GM12878 (cell line): Measurements from ENCODE around the gene ZSCAN25. TPM values are rescaled to one million over a fixed set of nuclear protein-coding genes. Genes with fewer than 3 reads are reported as not detected.

ENCODE experiments used
- ATAC-seq: fragments of 200-7000 bp; cut with Tn5 transposase; 3 replicates; pipeline ENCODE4 v1.9.1; 2020; ENCODE audit warnings: mild to moderate bottlenecking, moderate library complexity
- BruUV-seq: library from RNA; stranded (reverse); fragments of 400-500 nt; replicated peaks from 2 replicates; lab custom pipeline; 2021; lab: Mats Ljungman, UMichigan
- CTCF ChIA-PET: fragments of 300-600 bp; sonication (Branson Sonifier 250); formaldehyde crosslinking; extraction: SDS; loops from one replicate; lab custom pipeline; 2021; ENCODE audit warnings: inconsistent platforms; lab: Yijun Ruan, JAX
- POLR2A ChIA-PET: fragments of 350-600 bp; formaldehyde crosslinking; extraction: SDS; loops from one replicate; lab custom pipeline; 2021; ENCODE audit warnings: inconsistent platforms; lab: Charles Lee
- RAD21 ChIA-PET: fragments of 300-600 bp; sonication (Branson Sonifier 250); formaldehyde crosslinking; loops from one replicate; lab custom pipeline; 2023; ENCODE audit warnings: antibody characterized with exemption; ENCODE audit not compliant: unreplicated experiment; lab: Charles Lee
- SMC1A ChIA-PET: fragments of 300-600 bp; sonication (Branson Sonifier 250); formaldehyde crosslinking; loops from one replicate; lab custom pipeline; 2023; ENCODE audit not compliant: unreplicated experiment, uncharacterized antibody; lab: Charles Lee
- DNase-seq: peaks from one replicate; pipeline ENCODE4 v3.0.0-alpha.2; 2011; ENCODE audit warnings: low read depth, low spot score
- FAIRE-seq: peaks from 3 replicates; lab custom pipeline; 2011; peaks lifted over from hg19 to GRCh38; lab: Jason Lieb, UNC
- H2AFZ ChIP-seq: 2 replicates; pipeline ENCODE4 v1.6.0; 2011; ENCODE audit warnings: low read depth, low read length, control low read depth; ENCODE audit not compliant: control insufficient read depth
- H3K27ac ChIP-seq: 2 replicates; pipeline ENCODE4 v1.5.1; 2011; ENCODE audit warnings: control low read depth; ENCODE audit not compliant: control insufficient read depth, insufficient read depth
- H3K27me3 ChIP-seq, 2 experiments: replicated peaks in 1 of 2; 2 replicates each; pipeline versions ENCODE4 v1.6.0 to v1.6.1; 2011; ENCODE audit warnings: low read length in 1 of 2; ENCODE audit not compliant: control insufficient read depth in 2 of 2, insufficient read depth in 2 of 2
- H3K36me3 ChIP-seq, 2 experiments: 2 replicates each; pipeline ENCODE4 v1.5.1; 2011; ENCODE audit warnings: low read length in 1 of 2; ENCODE audit not compliant: control insufficient read depth in 2 of 2, insufficient read depth in 2 of 2
- H3K4me1 ChIP-seq: 2 replicates; pipeline ENCODE4 v1.6.1; 2011; ENCODE audit warnings: mild to moderate bottlenecking, low read length, moderate library complexity, mixed read lengths; ENCODE audit not compliant: control insufficient read depth, insufficient read depth
- H3K4me2 ChIP-seq: 2 replicates; pipeline ENCODE4 v1.6.0; 2011; ENCODE audit warnings: control low read depth; ENCODE audit not compliant: control insufficient read depth, insufficient read depth
- H3K4me3 ChIP-seq: fragments of 200-600 bp; sonication (generic); 2 replicates; pipeline ENCODE4 v1.5.1; 2016
- H3K79me2 ChIP-seq: 2 replicates; pipeline ENCODE4 v1.6.0; 2011; ENCODE audit warnings: low read length; ENCODE audit not compliant: control insufficient read depth, insufficient read depth
- H3K9ac ChIP-seq: 2 replicates; pipeline ENCODE4 v1.8.0; 2011; ENCODE audit warnings: low read length, control low read depth, mixed read lengths; ENCODE audit not compliant: control insufficient read depth, insufficient read depth
- H3K9me3 ChIP-seq: replicated peaks from 3 replicates; pipeline ENCODE4 v1.5.1; 2011; ENCODE audit warnings: mild to moderate bottlenecking, low read length; ENCODE audit not compliant: control insufficient read depth, insufficient read depth
- H4K20me1 ChIP-seq: 2 replicates; pipeline ENCODE4 v1.6.0; 2011; ENCODE audit not compliant: control insufficient read depth, insufficient read depth
- ATF3 ChIP-seq: IDR thresholded peaks from 2 replicates; pipeline ENCODE4 v1.6.1; 2011; ENCODE audit warnings: low read depth, mild to moderate bottlenecking, low read length, moderate library complexity, borderline replicate concordance; ENCODE audit errors: extremely low read depth
- CREB1 ChIP-seq: IDR thresholded peaks from 2 replicates; pipeline ENCODE4 v1.6.1; 2012; ENCODE audit warnings: low read depth, mild to moderate bottlenecking, inconsistent platforms
- HDAC2 ChIP-seq: fragments of 200-600 bp; sonication (generic); IDR thresholded peaks from 2 replicates; pipeline ENCODE4 v1.6.1; 2017
- HSF1 ChIP-seq: fragments of 150-350 bp; IDR thresholded peaks from 2 replicates; pipeline ENCODE4 v1.6.1; 2014; ENCODE audit warnings: mild to moderate bottlenecking, low read depth, low read length
- NRF1 ChIP-seq: conservative IDR thresholded peaks from 2 replicates; pipeline ENCODE4 v1.6.1; 2011; ENCODE audit warnings: mild to moderate bottlenecking, low read depth, low read length, improper control_type of control experiment
- TCF3 ChIP-seq: IDR thresholded peaks from 2 replicates; pipeline ENCODE4 v1.6.1; 2012; ENCODE audit warnings: low read depth, mild to moderate bottlenecking, low read length, borderline replicate concordance; ENCODE audit not compliant: insufficient read depth
- WGBS: methylation state at CpG from one replicate; pipeline ENCODE4 v1.1.6; 2016; ENCODE audit warnings: low lambda C conversion rate; ENCODE audit not compliant: insufficient replicate concordance, insufficient coverage; ENCODE audit errors: missing lambda C conversion rate; 5-methylcytosine and 5-hydroxymethylcytosine counted together
- in situ Hi-C: fragments of 300-500 bp; cut with MboI; formaldehyde crosslinking; loops from 9 replicates; pipeline ENCODE4 v1.14.3; 2018; ENCODE audit warnings: mixed read lengths
- intact Hi-C: fragments of 100-400 bp; cut with micrococcal nuclease; formaldehyde crosslinking; loops from one replicate; pipeline ENCODE4 v1.14.2; 2022; ENCODE audit not compliant: unreplicated experiment
- polyA plus RNA-seq, 11 experiments: library from polyadenylated mRNA; depleted of rRNA in 4 of 11; unstranded in 6 of 11; stranded (reverse) in 5 of 11; fragments of >200 nt; fragmentation: Nextera tagmentation in 4 of 11; fragmentation: Illumina TruSeq in 1 of 11; extraction: Ambion mirVana in 4 of 11; extraction: Trizol in 1 of 11; gene quantifications; 1 replicate in 1 of 11; 2 replicates in 10 of 11; pipeline versions ENCODE4 v1.2.1 to v1.2.3, GENCODE V29; 2011 to 2016; ENCODE audit warnings: inconsistent platforms in 2 of 11, missing spikeins in 2 of 11, low read depth in 1 of 11
- total RNA-seq, 4 experiments: library from RNA; depleted of rRNA in 3 of 4; stranded (reverse); fragments of >200 nt in 3 of 4; fragmentation: Illumina TruSeq in 1 of 4; extraction: Trizol in 1 of 4; gene quantifications; 2 replicates each; pipeline versions ENCODE4 v1.2.1 to v1.2.3, GENCODE V29; 2013 to 2021
- TF ChIP-seq, protein P1 (sequence below): fragments of 450-650 bp; formaldehyde crosslinking; IDR thresholded peaks from 2 replicates; pipeline ENCODE4 v1.5.0; 2022; ENCODE audit warnings: mild to moderate bottlenecking, missing genetic modification characterization
- TF ChIP-seq, protein P2 (sequence below): IDR thresholded peaks from 2 replicates; pipeline ENCODE4 v1.6.1; 2012; ENCODE audit warnings: improper control_type of control experiment, low read depth, low read length; ENCODE audit not compliant: insufficient replicate concordance

The ZSCAN25 gene
- total and polyA plus RNA-seq, 10 of the 15 experiments (the other 5 are each of a cell fraction or from before 2014, with no cell fraction given), result 0.79 to 15.6 (median 9.6) TPM

- RAD21 ChIA-PET, result no interaction called here
- no peaks in the 10 kb centered on the region for H4K20me1 ChIP-seq
- no peaks in the 10 kb centered on the region; the same call in 2 of the 3 replicates for H3K9me3 ChIP-seq
- H3K4me1 ChIP-seq, result no peaks in the 10 kb centered on the region
- no peak within 1 kb of the TSS for H3K27ac ChIP-seq
- no peak for DNase-seq
- no peak within 1 kb of the TSS for H3K4me2 ChIP-seq
- BruUV-seq, result no TSS peak
- no peaks in the 10 kb centered on the region for H3K36me3 ChIP-seq
- SMC1A ChIA-PET, result no interaction called here
- no peak within 1 kb of the TSS for H3K9ac ChIP-seq
- in situ Hi-C loops, result no loop called here
- no peak for ATAC-seq
- TF ChIP-seq HDAC2 (no peak), CREB1 (no peak), NRF1 (no peak), HSF1 (no peak), TCF3 (no peak), ATF3 (no peak)
- TF ChIP-seq, protein P1, sequence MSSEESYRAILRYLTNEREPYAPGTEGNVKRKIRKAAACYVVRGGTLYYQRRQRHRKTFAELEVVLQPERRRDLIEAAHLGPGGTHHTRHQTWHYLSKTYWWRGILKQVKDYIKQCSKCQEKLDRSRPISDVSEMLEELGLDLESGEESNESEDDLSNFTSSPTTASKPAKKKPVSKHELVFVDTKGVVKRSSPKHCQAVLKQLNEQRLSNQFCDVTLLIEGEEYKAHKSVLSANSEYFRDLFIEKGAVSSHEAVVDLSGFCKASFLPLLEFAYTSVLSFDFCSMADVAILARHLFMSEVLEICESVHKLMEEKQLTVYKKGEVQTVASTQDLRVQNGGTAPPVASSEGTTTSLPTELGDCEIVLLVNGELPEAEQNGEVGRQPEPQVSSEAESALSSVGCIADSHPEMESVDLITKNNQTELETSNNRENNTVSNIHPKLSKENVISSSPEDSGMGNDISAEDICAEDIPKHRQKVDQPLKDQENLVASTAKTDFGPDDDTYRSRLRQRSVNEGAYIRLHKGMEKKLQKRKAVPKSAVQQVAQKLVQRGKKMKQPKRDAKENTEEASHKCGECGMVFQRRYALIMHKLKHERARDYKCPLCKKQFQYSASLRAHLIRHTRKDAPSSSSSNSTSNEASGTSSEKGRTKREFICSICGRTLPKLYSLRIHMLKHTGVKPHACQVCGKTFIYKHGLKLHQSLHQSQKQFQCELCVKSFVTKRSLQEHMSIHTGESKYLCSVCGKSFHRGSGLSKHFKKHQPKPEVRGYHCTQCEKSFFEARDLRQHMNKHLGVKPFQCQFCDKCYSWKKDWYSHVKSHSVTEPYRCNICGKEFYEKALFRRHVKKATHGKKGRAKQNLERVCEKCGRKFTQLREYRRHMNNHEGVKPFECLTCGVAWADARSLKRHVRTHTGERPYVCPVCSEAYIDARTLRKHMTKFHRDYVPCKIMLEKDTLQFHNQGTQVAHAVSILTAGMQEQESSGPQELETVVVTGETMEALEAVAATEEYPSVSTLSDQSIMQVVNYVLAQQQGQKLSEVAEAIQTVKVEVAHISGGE, result no peak
- TF ChIP-seq, protein P2, sequence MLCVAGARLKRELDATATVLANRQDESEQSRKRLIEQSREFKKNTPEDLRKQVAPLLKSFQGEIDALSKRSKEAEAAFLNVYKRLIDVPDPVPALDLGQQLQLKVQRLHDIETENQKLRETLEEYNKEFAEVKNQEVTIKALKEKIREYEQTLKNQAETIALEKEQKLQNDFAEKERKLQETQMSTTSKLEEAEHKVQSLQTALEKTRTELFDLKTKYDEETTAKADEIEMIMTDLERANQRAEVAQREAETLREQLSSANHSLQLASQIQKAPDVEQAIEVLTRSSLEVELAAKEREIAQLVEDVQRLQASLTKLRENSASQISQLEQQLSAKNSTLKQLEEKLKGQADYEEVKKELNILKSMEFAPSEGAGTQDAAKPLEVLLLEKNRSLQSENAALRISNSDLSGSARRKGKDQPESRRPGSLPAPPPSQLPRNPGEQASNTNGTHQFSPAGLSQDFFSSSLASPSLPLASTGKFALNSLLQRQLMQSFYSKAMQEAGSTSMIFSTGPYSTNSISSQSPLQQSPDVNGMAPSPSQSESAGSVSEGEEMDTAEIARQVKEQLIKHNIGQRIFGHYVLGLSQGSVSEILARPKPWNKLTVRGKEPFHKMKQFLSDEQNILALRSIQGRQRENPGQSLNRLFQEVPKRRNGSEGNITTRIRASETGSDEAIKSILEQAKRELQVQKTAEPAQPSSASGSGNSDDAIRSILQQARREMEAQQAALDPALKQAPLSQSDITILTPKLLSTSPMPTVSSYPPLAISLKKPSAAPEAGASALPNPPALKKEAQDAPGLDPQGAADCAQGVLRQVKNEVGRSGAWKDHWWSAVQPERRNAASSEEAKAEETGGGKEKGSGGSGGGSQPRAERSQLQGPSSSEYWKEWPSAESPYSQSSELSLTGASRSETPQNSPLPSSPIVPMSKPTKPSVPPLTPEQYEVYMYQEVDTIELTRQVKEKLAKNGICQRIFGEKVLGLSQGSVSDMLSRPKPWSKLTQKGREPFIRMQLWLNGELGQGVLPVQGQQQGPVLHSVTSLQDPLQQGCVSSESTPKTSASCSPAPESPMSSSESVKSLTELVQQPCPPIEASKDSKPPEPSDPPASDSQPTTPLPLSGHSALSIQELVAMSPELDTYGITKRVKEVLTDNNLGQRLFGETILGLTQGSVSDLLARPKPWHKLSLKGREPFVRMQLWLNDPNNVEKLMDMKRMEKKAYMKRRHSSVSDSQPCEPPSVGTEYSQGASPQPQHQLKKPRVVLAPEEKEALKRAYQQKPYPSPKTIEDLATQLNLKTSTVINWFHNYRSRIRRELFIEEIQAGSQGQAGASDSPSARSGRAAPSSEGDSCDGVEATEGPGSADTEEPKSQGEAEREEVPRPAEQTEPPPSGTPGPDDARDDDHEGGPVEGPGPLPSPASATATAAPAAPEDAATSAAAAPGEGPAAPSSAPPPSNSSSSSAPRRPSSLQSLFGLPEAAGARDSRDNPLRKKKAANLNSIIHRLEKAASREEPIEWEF, result no peak
- CTCF ChIA-PET, result no interaction called here
- 60% methylated on average over 10 of the region's 10 CpGs for WGBS
- intact Hi-C loops, result no loop called here
- no peak for FAIRE-seq
- H3K4me3 ChIP-seq, result no peak within 1 kb of the TSS
- POLR2A ChIA-PET, result no interaction called here
- H3K79me2 ChIP-seq, result no peaks in the 10 kb centered on the region
- no peak within 1 kb of the TSS for H2AFZ ChIP-seq
- H3K27me3 ChIP-seq, result no peaks in the 10 kb centered on the region
These were observed 62.9 kb downstream of the ZSCAN25 start, which contains the start of gene CYP3A5 for GRCh38 chr7:99679400-99680191. Gene CYP3A5 (minus strand): TSS chr7:99679996. CDS start chr7:99679896, 100 bp downstream.
